B cell (primary cell): ENCODE measurements around the gene ZNF710.

Experiments
- EZH2 ChIP-seq: IDR thresholded peaks from 2 replicates; pipeline ENCODE4 v1.6.1; 2012; ENCODE audit warnings: borderline replicate concordance, low read depth, mild to moderate bottlenecking, moderate library complexity, low read length; ENCODE audit not compliant: insufficient read depth, poor library complexity, severe bottlenecking
- TF ChIP-seq, protein P1 (sequence below): fragments of 200-600 bp; IDR thresholded peaks from one replicate; pipeline ENCODE4 v1.8.0; 2022; ENCODE audit warnings: antibody characterized with exemption, mild to moderate bottlenecking

DNA sequence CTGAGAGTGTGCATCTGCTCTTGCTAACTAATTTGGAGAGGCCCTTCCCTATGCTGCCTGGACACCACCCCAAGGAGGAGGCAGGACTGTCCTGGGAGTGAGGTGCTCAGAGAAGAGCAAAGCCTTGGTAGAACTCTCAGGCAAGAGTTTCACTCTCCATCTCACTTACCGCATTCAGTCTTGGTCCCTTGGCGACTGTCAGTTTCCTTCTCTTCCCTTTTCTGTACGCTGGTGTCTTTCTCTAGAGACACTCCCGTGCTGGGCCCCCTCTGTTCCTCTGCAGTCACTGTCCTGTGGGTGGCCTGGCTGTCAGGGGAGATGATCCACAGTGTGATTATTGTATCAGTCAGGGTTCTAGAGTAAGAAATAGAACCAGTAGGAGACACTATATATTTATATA lies 57.2 kb downstream of the ZNF710 start:
- no peak for TF ChIP-seq EZH2
- TF ChIP-seq, protein P1, sequence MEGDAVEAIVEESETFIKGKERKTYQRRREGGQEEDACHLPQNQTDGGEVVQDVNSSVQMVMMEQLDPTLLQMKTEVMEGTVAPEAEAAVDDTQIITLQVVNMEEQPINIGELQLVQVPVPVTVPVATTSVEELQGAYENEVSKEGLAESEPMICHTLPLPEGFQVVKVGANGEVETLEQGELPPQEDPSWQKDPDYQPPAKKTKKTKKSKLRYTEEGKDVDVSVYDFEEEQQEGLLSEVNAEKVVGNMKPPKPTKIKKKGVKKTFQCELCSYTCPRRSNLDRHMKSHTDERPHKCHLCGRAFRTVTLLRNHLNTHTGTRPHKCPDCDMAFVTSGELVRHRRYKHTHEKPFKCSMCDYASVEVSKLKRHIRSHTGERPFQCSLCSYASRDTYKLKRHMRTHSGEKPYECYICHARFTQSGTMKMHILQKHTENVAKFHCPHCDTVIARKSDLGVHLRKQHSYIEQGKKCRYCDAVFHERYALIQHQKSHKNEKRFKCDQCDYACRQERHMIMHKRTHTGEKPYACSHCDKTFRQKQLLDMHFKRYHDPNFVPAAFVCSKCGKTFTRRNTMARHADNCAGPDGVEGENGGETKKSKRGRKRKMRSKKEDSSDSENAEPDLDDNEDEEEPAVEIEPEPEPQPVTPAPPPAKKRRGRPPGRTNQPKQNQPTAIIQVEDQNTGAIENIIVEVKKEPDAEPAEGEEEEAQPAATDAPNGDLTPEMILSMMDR, result no peak
